Transverse colon (tissue), 4 donors: Measurements from ENCODE around the gene STAT5A.

ENCODE experiments used
- CTCF ChIP-seq, 5 experiments: fragments of 200-600 bp in 3 of 5; fragments of 450-650 bp in 2 of 5; sonication (generic) in 3 of 5; IDR thresholded peaks; 1 replicate in 2 of 5; 2 replicates in 3 of 5; pipeline ENCODE4 v1.5.1; 2016 to 2017; ENCODE audit warnings: antibody characterized with exemption in 5 of 5, inconsistent platforms in 3 of 5, mild to moderate bottlenecking in 2 of 5, moderate library complexity in 1 of 5
- EP300 ChIP-seq: sonication (generic); formaldehyde crosslinking; IDR thresholded peaks from one replicate; pipeline ENCODE4 v1.6.1; 2017; ENCODE audit warnings: antibody characterized with exemption, low read depth
- POLR2A ChIP-seq: fragments of 450-650 bp; IDR thresholded peaks from one replicate; pipeline ENCODE4 v1.6.1; 2016; ENCODE audit warnings: antibody characterized with exemption, mild to moderate bottlenecking, moderate library complexity
- POLR2AphosphoS5 ChIP-seq, 3 donors: sonication (generic); formaldehyde crosslinking; IDR thresholded peaks; one replicate each; pipeline ENCODE4 v1.6.1; 2016; ENCODE audit warnings: antibody characterized with exemption in 3 of 3

GRCh38 chr17:42248351-42249179 lies 39.7 kb upstream of the STAT5A start:
- TF ChIP-seq CTCF (IDR thresholded peaks at IDR 0.05) = no peak
- peak; percentile 82 to 85 (median 85) for TF ChIP-seq POLR2AphosphoS5 (IDR thresholded peaks at IDR 0.05)
- TF ChIP-seq POLR2A = peak; percentile 55
- peak; percentile 68 for TF ChIP-seq EP300
